ENCODE measurements around the gene H1-8.

- TF ChIP-seq POLR2A (IDR thresholded peaks at IDR 0.05; ENCODE audit: low read length) (no peak), GATA1 (IDR thresholded peaks at IDR 0.05; ENCODE audit: low read depth, low read length) (no peak)
Measured at GRCh38 chr3:129506231-129506742, 36.7 kb upstream of the H1-8 start.
